GM23338 (cell line): Measurements from ENCODE around the gene AOAH.

Experiments used
- CTCF ChIP-seq, 2 experiments: fragments of 200-600 bp in 1 of 2; sonication (generic) in 1 of 2; conservative IDR thresholded peaks; 2 replicates each; pipeline versions ENCODE4 v1.5.1 to v1.6.1; 2016 to 2017; ENCODE audit warnings: antibody characterized with exemption in 2 of 2, low read depth in 2 of 2, mild to moderate bottlenecking in 2 of 2, moderate library complexity in 1 of 2
- EZH2 ChIP-seq: fragments of 200-600 bp; sonication (generic); IDR thresholded peaks from one replicate; pipeline ENCODE4 v1.8.0; 2017; ENCODE audit warnings: antibody characterized with exemption, mild to moderate bottlenecking, low read depth; ENCODE audit not compliant: unreplicated experiment
- POLR2AphosphoS5 ChIP-seq: IDR thresholded peaks from 2 replicates; pipeline ENCODE4 v1.6.1; 2016; ENCODE audit warnings: antibody characterized with exemption, low read depth
- REST ChIP-seq: IDR thresholded peaks from one replicate; pipeline ENCODE4 v1.6.1; 2018; ENCODE audit warnings: antibody characterized with exemption; ENCODE audit not compliant: unreplicated experiment

GRCh38 chr7:36653008-36653662, 71.2 kb downstream of the AOAH start:
- TF ChIP-seq CTCF (conservative IDR thresholded peaks at IDR 0.05; ENCODE audit: low read depth in 2 of 2) (no peak), EZH2 (no peak), REST (no peak), POLR2AphosphoS5 (no peak)
